Measurements from ENCODE around the gene TRIM37. TPM values are rescaled to one million over a fixed set of nuclear protein-coding genes. Genes with fewer than 3 reads are reported as not detected.

TRIM37 gene
- total RNA-seq, 1 donor from 2014 or later = 35.6 TPM

DNA sequence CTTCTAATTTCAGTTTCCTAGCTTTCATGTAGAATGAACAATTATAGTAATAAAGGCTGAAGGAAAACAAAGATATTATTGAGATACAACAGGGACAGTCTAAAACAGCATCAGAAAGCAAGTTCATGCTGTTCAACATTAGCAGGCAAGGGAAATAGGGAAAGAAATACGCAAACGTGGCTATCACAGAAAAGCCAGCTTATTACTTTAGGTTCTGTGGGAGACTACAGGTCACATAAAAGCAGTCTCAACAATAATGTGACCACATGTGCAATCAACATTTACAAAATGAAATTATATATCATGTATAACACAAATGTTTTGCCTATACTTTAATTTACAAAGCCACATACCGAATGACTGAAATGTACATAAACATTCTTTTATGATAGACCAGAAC, 4.9 kb upstream of the TRIM37 start:
- TF ChIP-seq, protein P1, sequence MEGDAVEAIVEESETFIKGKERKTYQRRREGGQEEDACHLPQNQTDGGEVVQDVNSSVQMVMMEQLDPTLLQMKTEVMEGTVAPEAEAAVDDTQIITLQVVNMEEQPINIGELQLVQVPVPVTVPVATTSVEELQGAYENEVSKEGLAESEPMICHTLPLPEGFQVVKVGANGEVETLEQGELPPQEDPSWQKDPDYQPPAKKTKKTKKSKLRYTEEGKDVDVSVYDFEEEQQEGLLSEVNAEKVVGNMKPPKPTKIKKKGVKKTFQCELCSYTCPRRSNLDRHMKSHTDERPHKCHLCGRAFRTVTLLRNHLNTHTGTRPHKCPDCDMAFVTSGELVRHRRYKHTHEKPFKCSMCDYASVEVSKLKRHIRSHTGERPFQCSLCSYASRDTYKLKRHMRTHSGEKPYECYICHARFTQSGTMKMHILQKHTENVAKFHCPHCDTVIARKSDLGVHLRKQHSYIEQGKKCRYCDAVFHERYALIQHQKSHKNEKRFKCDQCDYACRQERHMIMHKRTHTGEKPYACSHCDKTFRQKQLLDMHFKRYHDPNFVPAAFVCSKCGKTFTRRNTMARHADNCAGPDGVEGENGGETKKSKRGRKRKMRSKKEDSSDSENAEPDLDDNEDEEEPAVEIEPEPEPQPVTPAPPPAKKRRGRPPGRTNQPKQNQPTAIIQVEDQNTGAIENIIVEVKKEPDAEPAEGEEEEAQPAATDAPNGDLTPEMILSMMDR (IDR thresholded peaks at IDR 0.05; ENCODE audit: partially characterized antibody, unreplicated experiment) = no peak
- Mint-ChIP-seq H3K4me3 (ENCODE audit: unreplicated experiment) (no peak overlapping the region), H3K9me3 (ENCODE audit: unreplicated experiment) (peaks cover 7% of the 10 kb centered on the region)

DNA sequence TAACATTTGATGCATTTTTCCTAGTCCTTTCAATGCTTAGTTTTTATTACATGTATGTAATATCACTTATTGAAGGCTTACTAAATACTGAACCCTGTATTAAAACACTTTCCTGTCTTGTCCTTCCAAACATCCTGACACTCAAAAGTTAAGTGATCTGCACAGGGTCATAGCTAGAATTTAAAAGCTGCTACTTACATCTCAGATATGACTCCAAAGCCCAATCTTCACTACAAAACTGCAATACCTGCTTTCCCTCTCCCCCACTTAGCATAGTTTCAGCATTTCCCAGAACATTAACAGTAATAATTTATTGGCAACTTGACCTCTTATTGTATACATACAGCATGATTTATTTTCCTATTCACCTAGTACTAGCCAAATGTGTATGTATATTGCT, 4.3 kb upstream of the TRIM37 start:
- H3K4me3 Mint-ChIP-seq (ENCODE audit: unreplicated experiment) = no peak overlapping the region
- TF ChIP-seq, protein P1 (IDR thresholded peaks at IDR 0.05; ENCODE audit: partially characterized antibody, unreplicated experiment) = no peak
- no peaks in the 10 kb centered on the region for H3K4me1 Mint-ChIP-seq (ENCODE audit: low read depth, unreplicated experiment)
- H3K27ac Mint-ChIP-seq (ENCODE audit: unreplicated experiment) = no peak overlapping the region
- DNase-seq = no peak
- peaks cover 7% of the 10 kb centered on the region for H3K9me3 Mint-ChIP-seq (ENCODE audit: unreplicated experiment)
- peaks cover 3% of the 10 kb centered on the region for H3K27me3 Mint-ChIP-seq (ENCODE audit: unreplicated experiment)
- no peaks in the 10 kb centered on the region for H3K36me3 Mint-ChIP-seq (ENCODE audit: unreplicated experiment)

More for the DNA sequence above, 4.9 kb upstream of the TRIM37 start:
- H3K27ac Mint-ChIP-seq (ENCODE audit: unreplicated experiment) = no peak overlapping the region
- peaks cover 3% of the 10 kb centered on the region for H3K27me3 Mint-ChIP-seq (ENCODE audit: unreplicated experiment)
- DNase-seq = no peak
- no peaks in the 10 kb centered on the region for H3K4me1 Mint-ChIP-seq (ENCODE audit: low read depth, unreplicated experiment)
- no peaks in the 10 kb centered on the region for H3K36me3 Mint-ChIP-seq (ENCODE audit: unreplicated experiment)

GRCh38 chr17:59108400-59109102, 1.9 kb upstream of the TRIM37 start:
- DNase-seq = no peak
- Mint-ChIP-seq H3K4me3 (ENCODE audit: unreplicated experiment) (no peak overlapping the region), H3K9me3 (ENCODE audit: unreplicated experiment) (peaks cover 7% of the 10 kb centered on the region), H3K27me3 (ENCODE audit: unreplicated experiment) (peaks cover 3% of the 10 kb centered on the region), H3K36me3 (ENCODE audit: unreplicated experiment) (no peaks in the 10 kb centered on the region), H3K4me1 (ENCODE audit: low read depth, unreplicated experiment) (no peaks in the 10 kb centered on the region), H3K27ac (ENCODE audit: unreplicated experiment) (no peak overlapping the region)
- TF ChIP-seq, protein P1 (IDR thresholded peaks at IDR 0.05; ENCODE audit: partially characterized antibody, unreplicated experiment) = no peak

- peak overlapping the region; percentile 91 for H3K4me3 Mint-ChIP-seq (ENCODE audit: unreplicated experiment)
- DNase-seq = no peak
- H3K9me3 Mint-ChIP-seq (ENCODE audit: unreplicated experiment) = peaks cover 7% of the 10 kb centered on the region
- TF ChIP-seq, protein P1 (IDR thresholded peaks at IDR 0.05; ENCODE audit: partially characterized antibody, unreplicated experiment) = no peak
- H3K27me3 Mint-ChIP-seq (ENCODE audit: unreplicated experiment) = peaks cover 3% of the 10 kb centered on the region
- peak overlapping the region; percentile 60 for H3K27ac Mint-ChIP-seq (ENCODE audit: unreplicated experiment)
- H3K36me3 Mint-ChIP-seq (ENCODE audit: unreplicated experiment) = no peaks in the 10 kb centered on the region
- H3K4me1 Mint-ChIP-seq (ENCODE audit: low read depth, unreplicated experiment) = no peaks in the 10 kb centered on the region
Measured at GRCh38 chr17:59107306-59107670, 608 bp upstream of the TRIM37 start.

GRCh38 chr17:59105852-59106462, 723 bp downstream of the TRIM37 start:
- Mint-ChIP-seq H3K36me3 (ENCODE audit: unreplicated experiment) (no peaks in the 10 kb centered on the region), H3K4me1 (ENCODE audit: low read depth, unreplicated experiment) (no peaks in the 10 kb centered on the region)

More at GRCh38 chr17:59105852-59106462, 723 bp downstream of the TRIM37 start:
- TF ChIP-seq, protein P1 (IDR thresholded peaks at IDR 0.05; ENCODE audit: partially characterized antibody, unreplicated experiment) = no peak
- Mint-ChIP-seq H3K4me3 (ENCODE audit: unreplicated experiment) (peak overlapping the region; percentile 91), H3K27me3 (ENCODE audit: unreplicated experiment) (peaks cover 3% of the 10 kb centered on the region), H3K9me3 (ENCODE audit: unreplicated experiment) (peaks cover 7% of the 10 kb centered on the region), H3K27ac (ENCODE audit: unreplicated experiment) (peak overlapping the region; percentile 90)
- DNase-seq = peak; percentile 58

Measured in glutamatergic neuron (in vitro differentiated cells).